ENCODE data around the gene MTA3.

Gene MTA3

GRCh38 chr2:42590176-42590575, 21.7 kb downstream of the MTA3 start:
- Histone ChIP-seq H3K27ac (no peak overlapping the region), H4K20me1 (ENCODE audit: insufficient read depth) (no peaks in the 10 kb centered on the region), H3K36me3 (ENCODE audit: insufficient read depth) (no peaks in the 10 kb centered on the region), H3K27me3 (ENCODE audit: insufficient read depth, low read depth) (no peaks in the 10 kb centered on the region), H3K4me3 (IDR thresholded peaks at IDR 0.05; ENCODE audit: insufficient read depth, low read depth, low read length) (no peak overlapping the region), H3K4me1 (ENCODE audit: low read depth, poor library complexity, severe bottlenecking) (no peaks in the 10 kb centered on the region), H3K9ac (no peak overlapping the region), H3K79me2 (ENCODE audit: insufficient read depth, low read depth) (no peaks in the 10 kb centered on the region), H2AFZ (ENCODE audit: low read depth) (no peak overlapping the region), H3K4me2 (no peak overlapping the region)
- no peak for TF ChIP-seq CTCF (conservative IDR thresholded peaks at IDR 0.05; ENCODE audit: low read depth, low read length)

GRCh38 chr2:42593282-42593681, 24.9 kb downstream of the MTA3 start:
- Histone ChIP-seq H4K20me1 (ENCODE audit: insufficient read depth) (no peaks in the 10 kb centered on the region), H3K4me1 (ENCODE audit: low read depth, poor library complexity, severe bottlenecking) (no peaks in the 10 kb centered on the region), H3K9ac (no peak overlapping the region), H3K4me2 (no peak overlapping the region), H3K79me2 (ENCODE audit: insufficient read depth, low read depth) (no peaks in the 10 kb centered on the region), H3K36me3 (ENCODE audit: insufficient read depth) (no peaks in the 10 kb centered on the region), H3K4me3 (IDR thresholded peaks at IDR 0.05; ENCODE audit: insufficient read depth, low read depth, low read length) (no peak overlapping the region), H3K27ac (no peak overlapping the region), H2AFZ (ENCODE audit: low read depth) (no peak overlapping the region), H3K27me3 (ENCODE audit: insufficient read depth, low read depth) (no peaks in the 10 kb centered on the region)
- TF ChIP-seq CTCF (conservative IDR thresholded peaks at IDR 0.05; ENCODE audit: low read depth, low read length): no peak

DNA sequence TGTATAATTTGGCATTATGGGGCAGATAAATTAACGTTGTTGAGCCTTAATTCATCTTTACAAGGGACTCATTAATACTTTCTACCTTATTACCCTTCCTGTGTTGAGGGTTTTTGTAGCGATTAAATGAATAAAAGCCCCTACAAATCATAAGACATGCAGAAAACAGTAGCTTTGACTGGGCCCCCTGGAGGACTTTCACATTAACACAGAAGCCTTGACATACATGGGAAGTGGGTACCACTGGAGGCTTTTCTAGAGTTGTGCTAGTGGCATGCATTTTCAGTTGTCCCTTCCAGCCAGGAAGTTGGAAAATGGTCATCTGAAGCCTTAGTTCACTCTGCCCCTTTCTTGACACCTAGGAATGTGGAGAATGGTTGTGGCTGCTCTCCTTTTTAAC, 30.2 kb downstream of the MTA3 start:
- H3K79me2 ChIP-seq (ENCODE audit: insufficient read depth, low read depth): 0 out of 2 replicates have a peak, but pooled peaks cover 5% of the 10 kb centered on the region
- H4K20me1 ChIP-seq (ENCODE audit: insufficient read depth): no peaks in the 10 kb centered on the region
- no peaks in the 10 kb centered on the region for H3K36me3 ChIP-seq (ENCODE audit: insufficient read depth)

GRCh38 chr2:42601076-42601475, 32.6 kb downstream of the MTA3 start:
- peaks cover 3% of the 10 kb centered on the region for H3K4me1 ChIP-seq (ENCODE audit: low read depth, poor library complexity, severe bottlenecking)
- TF ChIP-seq CTCF (conservative IDR thresholded peaks at IDR 0.05; ENCODE audit: low read depth, low read length): no peak
- no peak overlapping the region for H3K4me3 ChIP-seq (IDR thresholded peaks at IDR 0.05; ENCODE audit: insufficient read depth, low read depth, low read length)
- H4K20me1 ChIP-seq (ENCODE audit: insufficient read depth): no peaks in the 10 kb centered on the region
- no peak overlapping the region for H3K27ac ChIP-seq
- no peaks in the 10 kb centered on the region for H3K36me3 ChIP-seq (ENCODE audit: insufficient read depth)
- H3K27me3 ChIP-seq (ENCODE audit: insufficient read depth, low read depth): no peaks in the 10 kb centered on the region
- no peak overlapping the region for H3K4me2 ChIP-seq
- H3K79me2 ChIP-seq (ENCODE audit: insufficient read depth, low read depth): 0 out of 2 replicates have a peak, but pooled peaks cover 5% of the 10 kb centered on the region
- no peak overlapping the region for H3K9ac ChIP-seq
- no peak overlapping the region for H2AFZ ChIP-seq (ENCODE audit: low read depth)

More for the DNA sequence above, 30.2 kb downstream of the MTA3 start:
- Histone ChIP-seq H3K27me3 (ENCODE audit: insufficient read depth, low read depth) (no peaks in the 10 kb centered on the region), H3K9ac (no peak overlapping the region), H3K27ac (no peak overlapping the region), H3K4me1 (ENCODE audit: low read depth, poor library complexity, severe bottlenecking) (peaks cover 3% of the 10 kb centered on the region), H3K4me2 (no peak overlapping the region), H3K4me3 (IDR thresholded peaks at IDR 0.05; ENCODE audit: insufficient read depth, low read depth, low read length) (no peak overlapping the region), H2AFZ (ENCODE audit: low read depth) (no peak overlapping the region)
- no peak for TF ChIP-seq CTCF (conservative IDR thresholded peaks at IDR 0.05; ENCODE audit: low read depth, low read length)
